ENCODE results near the gene NAP1L1.

DNA sequence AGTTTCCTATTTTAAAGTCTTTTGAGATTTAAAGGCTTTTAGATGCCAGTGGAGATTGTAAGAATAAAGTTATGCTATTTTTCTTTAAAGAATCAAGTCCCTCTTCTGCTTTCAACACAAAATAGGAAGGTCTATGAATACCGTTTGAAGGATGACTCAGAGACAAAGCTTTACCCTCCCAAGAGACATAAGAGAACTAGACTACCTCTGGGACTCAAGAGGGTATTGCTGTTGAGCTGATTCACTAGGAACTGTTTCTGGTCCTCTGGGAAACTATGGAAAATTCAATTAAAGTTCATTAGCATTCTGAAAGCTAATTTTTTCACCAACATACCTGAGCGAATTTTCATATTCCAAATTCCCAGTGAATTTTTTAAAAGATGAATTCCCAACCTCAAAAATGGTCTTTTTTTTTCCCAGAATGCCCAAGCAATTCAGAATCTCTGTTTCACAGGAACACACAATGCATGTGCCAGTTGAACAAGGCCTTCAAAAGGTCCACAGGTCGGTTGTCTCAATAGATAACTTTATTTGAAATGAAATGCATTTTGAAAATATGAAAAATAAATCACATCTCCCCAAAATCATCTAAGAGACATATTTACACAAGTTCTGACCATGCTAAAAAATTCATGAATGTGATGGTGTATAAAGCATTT, 59.4 kb downstream of the NAP1L1 start:
- no peak for TF ChIP-seq POLR2AphosphoS5 (IDR thresholded peaks at IDR 0.05; ENCODE audit: borderline replicate concordance, low read depth, low read length)
- TF ChIP-seq FOXP2 (optimal IDR thresholded peaks at IDR 0.05; ENCODE audit: control extremely low read depth, extremely low read length, insufficient read depth), result no peak
